ENCODE data around the gene CALR.

DNA sequence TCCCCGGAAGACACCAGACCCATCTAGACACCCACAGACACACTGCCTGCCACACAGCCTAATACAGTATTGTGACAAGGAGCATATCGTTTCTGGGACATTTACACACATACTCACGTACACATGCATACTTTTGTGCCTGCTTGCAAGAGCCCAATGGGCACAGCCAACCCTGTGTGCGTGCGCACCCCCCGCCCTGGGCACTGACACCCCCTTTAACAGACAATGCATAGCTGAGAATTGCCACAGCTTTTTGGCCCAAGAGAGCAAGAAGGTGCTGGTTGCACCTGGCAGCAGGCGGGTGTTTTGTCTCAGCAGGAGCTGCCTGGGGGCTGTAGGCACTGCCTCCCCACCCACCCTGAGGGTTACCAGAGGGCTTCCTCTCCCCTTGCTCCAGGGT lies 55.2 kb downstream of the CALR start:
- no peak for TF ChIP-seq GTF2F1 (IDR thresholded peaks at IDR 0.05; ENCODE audit: low read depth, low read length)
- TF ChIP-seq, protein P1, sequence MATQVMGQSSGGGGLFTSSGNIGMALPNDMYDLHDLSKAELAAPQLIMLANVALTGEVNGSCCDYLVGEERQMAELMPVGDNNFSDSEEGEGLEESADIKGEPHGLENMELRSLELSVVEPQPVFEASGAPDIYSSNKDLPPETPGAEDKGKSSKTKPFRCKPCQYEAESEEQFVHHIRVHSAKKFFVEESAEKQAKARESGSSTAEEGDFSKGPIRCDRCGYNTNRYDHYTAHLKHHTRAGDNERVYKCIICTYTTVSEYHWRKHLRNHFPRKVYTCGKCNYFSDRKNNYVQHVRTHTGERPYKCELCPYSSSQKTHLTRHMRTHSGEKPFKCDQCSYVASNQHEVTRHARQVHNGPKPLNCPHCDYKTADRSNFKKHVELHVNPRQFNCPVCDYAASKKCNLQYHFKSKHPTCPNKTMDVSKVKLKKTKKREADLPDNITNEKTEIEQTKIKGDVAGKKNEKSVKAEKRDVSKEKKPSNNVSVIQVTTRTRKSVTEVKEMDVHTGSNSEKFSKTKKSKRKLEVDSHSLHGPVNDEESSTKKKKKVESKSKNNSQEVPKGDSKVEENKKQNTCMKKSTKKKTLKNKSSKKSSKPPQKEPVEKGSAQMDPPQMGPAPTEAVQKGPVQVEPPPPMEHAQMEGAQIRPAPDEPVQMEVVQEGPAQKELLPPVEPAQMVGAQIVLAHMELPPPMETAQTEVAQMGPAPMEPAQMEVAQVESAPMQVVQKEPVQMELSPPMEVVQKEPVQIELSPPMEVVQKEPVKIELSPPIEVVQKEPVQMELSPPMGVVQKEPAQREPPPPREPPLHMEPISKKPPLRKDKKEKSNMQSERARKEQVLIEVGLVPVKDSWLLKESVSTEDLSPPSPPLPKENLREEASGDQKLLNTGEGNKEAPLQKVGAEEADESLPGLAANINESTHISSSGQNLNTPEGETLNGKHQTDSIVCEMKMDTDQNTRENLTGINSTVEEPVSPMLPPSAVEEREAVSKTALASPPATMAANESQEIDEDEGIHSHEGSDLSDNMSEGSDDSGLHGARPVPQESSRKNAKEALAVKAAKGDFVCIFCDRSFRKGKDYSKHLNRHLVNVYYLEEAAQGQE (IDR thresholded peaks at IDR 0.05; ENCODE audit: borderline replicate concordance), result no peak
- TF ChIP-seq, protein P1 (CRISPR knock-in tag; IDR thresholded peaks at IDR 0.05; ENCODE audit: low read depth), result no peak
- no peak for TF ChIP-seq MTA3 (IDR thresholded peaks at IDR 0.05; ENCODE audit: borderline replicate concordance)
- TF ChIP-seq MAX (CRISPR knock-in tag; IDR thresholded peaks at IDR 0.05), result no peak
- TF ChIP-seq XRCC5 (IDR thresholded peaks at IDR 0.05; ENCODE audit: low read depth, low read length), result no peak
- no peak for TF ChIP-seq NR3C1 (CRISPR knock-in tag; IDR thresholded peaks at IDR 0.05)
- TF ChIP-seq, protein P2, sequence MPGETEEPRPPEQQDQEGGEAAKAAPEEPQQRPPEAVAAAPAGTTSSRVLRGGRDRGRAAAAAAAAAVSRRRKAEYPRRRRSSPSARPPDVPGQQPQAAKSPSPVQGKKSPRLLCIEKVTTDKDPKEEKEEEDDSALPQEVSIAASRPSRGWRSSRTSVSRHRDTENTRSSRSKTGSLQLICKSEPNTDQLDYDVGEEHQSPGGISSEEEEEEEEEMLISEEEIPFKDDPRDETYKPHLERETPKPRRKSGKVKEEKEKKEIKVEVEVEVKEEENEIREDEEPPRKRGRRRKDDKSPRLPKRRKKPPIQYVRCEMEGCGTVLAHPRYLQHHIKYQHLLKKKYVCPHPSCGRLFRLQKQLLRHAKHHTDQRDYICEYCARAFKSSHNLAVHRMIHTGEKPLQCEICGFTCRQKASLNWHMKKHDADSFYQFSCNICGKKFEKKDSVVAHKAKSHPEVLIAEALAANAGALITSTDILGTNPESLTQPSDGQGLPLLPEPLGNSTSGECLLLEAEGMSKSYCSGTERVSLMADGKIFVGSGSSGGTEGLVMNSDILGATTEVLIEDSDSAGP (CRISPR knock-in tag; IDR thresholded peaks at IDR 0.05), result no peak
